Subcutaneous abdominal adipose tissue (tissue), 5 donors: ENCODE data around the gene SIAE.
"Not testable (repeated sequence)": the region's sequence is repeated elsewhere in the genome, so short reads cannot be mapped to it uniquely, and the experiment has no call there.

ENCODE experiments used
- H3K27ac ChIP-seq: one replicate; pipeline ENCODE4 v1.7.0; 2013; ENCODE audit warnings: low read depth, mild to moderate bottlenecking, inconsistent platforms, low read length, moderate library complexity
- H3K27me3 ChIP-seq, 5 donors: one replicate each; pipeline ENCODE4 v1.7.0; 2013; ENCODE audit warnings: low read length in 5 of 5, inconsistent platforms in 1 of 5; ENCODE audit not compliant: control insufficient read depth in 5 of 5, insufficient read depth in 4 of 5
- H3K36me3 ChIP-seq, 5 donors: one replicate each; pipeline ENCODE4 v1.7.0; 2013; ENCODE audit warnings: low read length in 5 of 5; ENCODE audit not compliant: control insufficient read depth in 5 of 5, insufficient read depth in 5 of 5
- H3K4me1 ChIP-seq, 5 donors: one replicate each; pipeline ENCODE4 v1.7.0; 2013; ENCODE audit warnings: low read length in 5 of 5, mild to moderate bottlenecking in 3 of 5, moderate library complexity in 1 of 5; ENCODE audit not compliant: control insufficient read depth in 5 of 5, insufficient read depth in 5 of 5
- H3K4me3 ChIP-seq, 5 donors: one replicate each; pipeline ENCODE4 v1.7.0; 2013; ENCODE audit warnings: low read length in 5 of 5, low read depth in 1 of 5
- H3K9ac ChIP-seq, 5 donors: one replicate each; pipeline ENCODE4 v1.7.0; 2013; ENCODE audit warnings: low read length in 5 of 5, mild to moderate bottlenecking in 4 of 5, moderate library complexity in 3 of 5
- H3K9me3 ChIP-seq, 5 donors: one replicate each; pipeline ENCODE4 v1.7.0; 2013; ENCODE audit warnings: low read length in 5 of 5; ENCODE audit not compliant: control insufficient read depth in 5 of 5
- donor health status: healthy.
- donor health status: healthy.
- donor health status: healthy.
- donor health status: healthy.
- donor health status: healthy.

The SIAE gene

GRCh38 chr11:124612045-124612444 is 61.5 kb downstream of the SIAE start:
- no peaks in the 10 kb centered on the region for H3K9me3 ChIP-seq
- H3K4me1 ChIP-seq = no peaks in the 10 kb centered on the region
- H3K27me3 ChIP-seq = peaks cover 0 to 8% (median 2%) of the 10 kb centered on the region in 5 donors
- H3K4me3 ChIP-seq = no peak overlapping the region
- H3K9ac ChIP-seq = no peak overlapping the region
- no peak overlapping the region for H3K27ac ChIP-seq
- H3K36me3 ChIP-seq = no peaks in the 10 kb centered on the region

DNA sequence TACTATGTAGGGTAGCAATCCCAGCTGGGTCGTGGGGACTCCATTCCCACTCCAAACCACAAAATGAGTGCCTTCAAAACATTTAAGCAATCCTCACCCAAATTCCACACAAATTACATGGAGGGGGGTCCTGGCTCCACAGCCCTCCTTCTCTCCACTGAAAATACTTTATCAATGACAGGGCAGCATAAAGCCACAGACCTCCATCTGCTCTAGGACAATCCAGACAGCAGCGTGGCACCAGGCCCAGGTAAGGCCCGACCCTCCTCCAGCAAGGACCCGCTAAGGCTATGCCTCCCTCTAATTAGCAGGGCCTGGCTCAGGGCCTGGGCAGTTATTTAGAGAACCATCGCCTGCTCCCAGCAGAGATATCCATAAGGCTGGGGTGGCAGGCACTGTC is 62.5 kb downstream of the SIAE start, which contains the start of gene PANX3:
Gene PANX3 (plus strand): TSS at position 365 of the 400 bp plus-strand sequence. CDS start 129 bp downstream, outside the sequence.
- Histone ChIP-seq H3K9ac (no peak within 1 kb of the TSS), H3K36me3 (no peaks in the 10 kb centered on the region), H3K27ac (no peak within 1 kb of the TSS), H3K27me3 (peaks cover 0 to 7% (median 2%) of the 10 kb centered on the region in 5 donors), H3K4me3 (no peak within 1 kb of the TSS), H3K4me1 (no peaks in the 10 kb centered on the region), H3K9me3 (no peaks in the 10 kb centered on the region)

DNA sequence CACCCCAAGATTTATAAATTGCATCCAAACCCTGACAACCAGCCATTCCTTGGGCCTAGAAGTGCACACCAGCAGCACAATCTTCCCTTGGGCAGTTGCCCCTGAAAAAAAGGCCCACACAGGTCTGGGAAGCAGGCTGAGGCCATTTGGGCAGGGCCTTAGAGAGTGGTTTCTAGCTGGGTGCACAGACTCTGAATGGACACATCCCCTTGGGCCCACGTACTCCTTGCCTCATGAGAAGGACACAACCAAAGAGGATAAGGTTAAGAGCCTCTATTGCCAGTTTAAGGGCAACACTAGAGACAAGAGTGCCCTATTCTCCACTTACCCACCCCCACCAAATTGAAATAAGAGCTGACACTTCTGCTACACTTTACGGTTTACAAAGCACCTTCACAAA is 63.2 kb downstream of the SIAE start:
- Histone ChIP-seq H3K27me3 (peaks cover 0 to 7% (median 2%) of the 10 kb centered on the region in 5 donors), H3K9ac (no peak overlapping the region), H3K4me3 (no peak overlapping the region), H3K27ac (no peak overlapping the region), H3K36me3 (no peaks in the 10 kb centered on the region), H3K4me1 (no peaks in the 10 kb centered on the region), H3K9me3 (no peaks in the 10 kb centered on the region)

DNA sequence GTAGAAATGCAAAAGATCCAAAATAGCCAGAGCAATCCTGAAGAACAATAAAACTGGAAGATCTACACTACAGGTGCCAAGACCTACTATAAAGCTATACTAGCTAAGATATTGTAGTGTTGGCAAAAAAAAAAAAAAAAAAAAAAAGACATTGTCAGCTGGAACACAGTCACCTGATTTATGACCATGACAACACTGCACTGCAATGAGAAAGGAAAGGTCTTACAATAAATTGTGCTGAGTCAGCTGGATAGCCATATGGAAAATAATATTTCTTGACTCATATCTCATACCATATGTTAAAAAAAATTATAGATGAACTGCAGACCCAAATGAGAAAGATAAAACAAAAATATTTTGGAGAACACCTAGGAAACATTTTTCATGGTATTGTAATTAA is 65.4 kb downstream of the SIAE start:
- Histone ChIP-seq H3K4me1 (no peaks in the 10 kb centered on the region), H3K36me3 (no peaks in the 10 kb centered on the region), H3K9me3 (no peaks in the 10 kb centered on the region), H3K4me3 (no peak overlapping the region), H3K27me3 (peaks cover 0 to 2% (median 0%) of the 10 kb centered on the region in 5 donors), H3K9ac (no peak overlapping the region), H3K27ac (no peak overlapping the region)

DNA sequence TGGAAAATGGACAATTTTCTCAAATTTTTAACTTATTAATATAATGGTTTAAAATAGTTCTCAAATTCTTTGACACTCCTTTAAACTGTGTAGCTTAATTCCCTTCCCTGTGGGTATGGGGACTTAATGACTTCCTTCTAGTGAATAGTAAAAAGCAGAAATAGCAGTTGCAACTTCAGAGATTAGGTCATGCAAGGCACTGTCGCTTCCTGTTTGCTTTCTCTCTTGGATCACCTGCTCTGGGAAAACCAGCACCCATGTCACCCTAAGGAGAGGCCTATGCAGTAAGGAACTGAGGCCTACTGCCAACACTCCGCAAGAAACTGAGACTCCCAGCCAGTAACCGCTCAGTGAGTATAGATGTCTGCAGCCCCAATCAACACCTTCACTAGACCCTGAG is 67.8 kb downstream of the SIAE start:
- Histone ChIP-seq H3K36me3 (no peaks in the 10 kb centered on the region), H3K4me1 (no peaks in the 10 kb centered on the region), H3K27ac (no peak overlapping the region), H3K9me3 (no peaks in the 10 kb centered on the region), H3K27me3 (no peaks in the 10 kb centered on the region), H3K9ac (no peak overlapping the region), H3K4me3 (no peak overlapping the region)

DNA sequence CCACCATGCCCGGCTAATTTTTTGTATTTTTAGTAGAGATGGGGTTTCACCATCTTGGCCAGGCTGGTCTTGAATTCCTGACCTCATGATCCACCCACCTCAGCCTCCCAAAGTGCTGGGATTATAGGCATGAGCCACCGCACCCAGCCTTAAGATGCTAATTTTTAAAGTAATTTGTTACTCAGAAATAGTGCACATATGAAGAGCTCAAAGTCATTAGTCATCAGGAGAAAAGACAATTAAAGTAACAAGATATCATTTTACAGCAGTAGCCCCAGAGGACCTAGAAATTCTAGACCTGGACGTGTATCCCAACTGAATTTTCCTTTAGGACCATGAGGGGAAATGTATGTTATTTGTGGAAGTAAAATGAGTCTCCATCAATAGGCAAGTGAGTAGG is 70.8 kb downstream of the SIAE start:
- H3K4me1 ChIP-seq, H3K4me3 ChIP-seq, H3K36me3 ChIP-seq, H3K27me3 ChIP-seq, H3K9ac ChIP-seq, H3K9me3 ChIP-seq, H3K27ac ChIP-seq: not testable (repeated sequence)

DNA sequence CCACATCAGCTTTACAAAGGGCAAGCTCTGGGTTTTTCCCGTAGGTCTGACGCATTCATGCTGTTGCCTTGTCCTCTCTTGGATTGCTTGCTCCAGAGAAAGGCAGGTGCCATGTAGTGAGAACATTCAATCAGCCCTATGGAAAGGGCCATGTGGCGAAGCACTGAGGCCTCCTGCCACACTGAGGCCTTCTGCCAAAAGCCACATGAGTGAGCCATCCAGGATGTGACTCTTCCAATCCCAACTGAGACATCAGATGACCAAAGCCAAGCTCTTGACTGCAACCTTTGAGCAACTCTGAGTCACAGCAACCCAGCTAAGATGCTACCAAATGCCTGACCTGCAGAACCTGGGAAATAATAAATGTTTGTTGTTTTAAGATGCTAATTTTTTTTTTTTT is 71.3 kb downstream of the SIAE start:
- Histone ChIP-seq H3K36me3 (no peaks in the 10 kb centered on the region), H3K4me3 (no peak overlapping the region), H3K4me1 (no peaks in the 10 kb centered on the region), H3K9me3 (peaks cover 0 to 3% (median 0%) of the 10 kb centered on the region in 5 donors), H3K27ac (no peak overlapping the region), H3K9ac (no peak overlapping the region), H3K27me3 (peaks cover 0 to 4% (median 0%) of the 10 kb centered on the region in 5 donors)

GRCh38 chr11:124600621-124601320 is 72.8 kb downstream of the SIAE start:
- Histone ChIP-seq H3K4me1 (no peaks in the 10 kb centered on the region), H3K4me3 (no peak overlapping the region), H3K9ac (no peak overlapping the region), H3K9me3 (peaks cover 0 to 3% (median 0%) of the 10 kb centered on the region in 5 donors), H3K36me3 (no peaks in the 10 kb centered on the region), H3K27me3 (peaks cover 0 to 4% (median 0%) of the 10 kb centered on the region in 5 donors), H3K27ac (no peak overlapping the region)

GRCh38 chr11:124597626-124598025 is 75.9 kb downstream of the SIAE start:
- Histone ChIP-seq H3K9me3 (peaks cover 0 to 3% (median 0%) of the 10 kb centered on the region in 5 donors), H3K36me3 (no peaks in the 10 kb centered on the region), H3K27me3 (peaks cover 0 to 7% (median 0%) of the 10 kb centered on the region in 5 donors), H3K27ac (no peak overlapping the region), H3K4me3 (no peak overlapping the region), H3K4me1 (no peaks in the 10 kb centered on the region), H3K9ac (no peak overlapping the region)

- Histone ChIP-seq H3K4me3 (no peak overlapping the region), H3K9ac (no peak overlapping the region), H3K9me3 (peaks cover 0 to 3% (median 0%) of the 10 kb centered on the region in 5 donors), H3K27ac (no peak overlapping the region), H3K27me3 (peaks cover 0 to 11% (median 0%) of the 10 kb centered on the region in 5 donors), H3K4me1 (no peaks in the 10 kb centered on the region), H3K36me3 (no peaks in the 10 kb centered on the region)
These were observed 78.2 kb downstream of the SIAE start for GRCh38 chr11:124595302-124595701.
